Stimulated activated CD4-positive, alpha-beta T cell treated with anti-CD3 and anti-CD28 coated beads, Interleukin-1b, Interleukin-23, amount 100 ng/mL, for 24 hours (primary cell): ENCODE measurements around the gene TMEM63C.
"Not testable (repeated sequence)": the region's sequence is repeated elsewhere in the genome, so short reads cannot be mapped to it uniquely, and the experiment has no call there.

Source experiments
- DNase-seq, 4 experiments: peaks; one replicate each; pipeline ENCODE4 v3.0.0-alpha.2; 2020; ENCODE audit warnings: low read depth in 4 of 4, low spot score in 1 of 4

Gene TMEM63C

GRCh38 chr14:77155083-77155482 lies 26.5 kb upstream of the TMEM63C start:
- DNase-seq = no peak

GRCh38 chr14:77157740-77158139 lies 23.9 kb upstream of the TMEM63C start:
- no peak for DNase-seq

GRCh38 chr14:77158175-77158881 lies 23.3 kb upstream of the TMEM63C start:
- no peak for DNase-seq

- DNase-seq = no peak
Observed at GRCh38 chr14:77158882-77159255, 22.7 kb upstream of the TMEM63C start.

GRCh38 chr14:77161011-77161410 lies 20.6 kb upstream of the TMEM63C start:
- DNase-seq = no peak

GRCh38 chr14:77170045-77170444 lies 11.6 kb upstream of the TMEM63C start:
- no peak for DNase-seq

- no peak for DNase-seq
Observed at GRCh38 chr14:77172916-77173315, 8.7 kb upstream of the TMEM63C start.

- not testable (repeated sequence) for DNase-seq
Observed at GRCh38 chr14:77173911-77174617, 7.5 kb upstream of the TMEM63C start.

GRCh38 chr14:77175843-77176242 lies 5.8 kb upstream of the TMEM63C start:
- no peak for DNase-seq

- DNase-seq = no peak
Observed at GRCh38 chr14:77177702-77178101, 3.9 kb upstream of the TMEM63C start.

- DNase-seq = no peak
Observed at GRCh38 chr14:77178656-77179055, 2.9 kb upstream of the TMEM63C start.

- no peak for DNase-seq
Observed at GRCh38 chr14:77180726-77181602, 634 bp upstream of the TMEM63C start.

GRCh38 chr14:77183896-77184295 lies 2.3 kb downstream of the TMEM63C start:
- DNase-seq = no peak

- DNase-seq = no peak
Observed at GRCh38 chr14:77184396-77185092, 2.9 kb downstream of the TMEM63C start.

- DNase-seq = no peak
Observed at GRCh38 chr14:77185093-77185465, 3.5 kb downstream of the TMEM63C start.

GRCh38 chr14:77186911-77187648 lies 5.5 kb downstream of the TMEM63C start:
- no peak for DNase-seq

- DNase-seq = no peak
Observed at GRCh38 chr14:77187649-77188012, 6.0 kb downstream of the TMEM63C start.

GRCh38 chr14:77189479-77189878 lies 7.9 kb downstream of the TMEM63C start:
- no peak for DNase-seq

GRCh38 chr14:77190977-77191376 lies 9.4 kb downstream of the TMEM63C start:
- DNase-seq = no peak

- no peak for DNase-seq
Observed at GRCh38 chr14:77194706-77195105, 13.1 kb downstream of the TMEM63C start.

- DNase-seq = no peak
Observed at GRCh38 chr14:77195766-77196165, 14.2 kb downstream of the TMEM63C start.
